GM12872 (cell line): Measurements from ENCODE around the gene AGAP1.

Source experiments
- CTCF ChIP-seq: IDR thresholded peaks from 3 replicates; pipeline ENCODE4 v1.5.1; 2011; ENCODE audit warnings: low read depth, mild to moderate bottlenecking, low read length, moderate library complexity; ENCODE audit not compliant: insufficient read depth

Gene AGAP1

GRCh38 chr2:236136538-236136937, 642.7 kb downstream of the AGAP1 start:
- TF ChIP-seq CTCF: no peak

GRCh38 chr2:236137066-236137465, 643.2 kb downstream of the AGAP1 start:
- no peak for TF ChIP-seq CTCF

GRCh38 chr2:236143811-236144210, 650.0 kb downstream of the AGAP1 start:
- no peak for TF ChIP-seq CTCF

- no peak for TF ChIP-seq CTCF
Observed at GRCh38 chr2:236146436-236146835, 652.6 kb downstream of the AGAP1 start.

- no peak for TF ChIP-seq CTCF
Observed at GRCh38 chr2:236155406-236155805, 661.6 kb downstream of the AGAP1 start.

GRCh38 chr2:236156095-236156859, 662.4 kb downstream of the AGAP1 start:
- TF ChIP-seq CTCF: no peak

- no peak for TF ChIP-seq CTCF
Observed at GRCh38 chr2:236156860-236157194, 663.0 kb downstream of the AGAP1 start.
